GM18499 (cell line): ENCODE results near the gene ASB10.

Source experiments
- ATAC-seq: cut with Tn5 transposase; IDR thresholded peaks from one replicate; pipeline ENCODE4 v1.9.1; 2021; ENCODE audit warnings: moderate number of reproducible peaks; ENCODE audit not compliant: insufficient read depth, unreplicated experiment

Gene ASB10

GRCh38 chr7:151191544-151191943 lies 4.5 kb upstream of the ASB10 start:
- ATAC-seq, result no peak

GRCh38 chr7:151189038-151189437 lies 2.0 kb upstream of the ASB10 start:
- ATAC-seq, result no peak

DNA sequence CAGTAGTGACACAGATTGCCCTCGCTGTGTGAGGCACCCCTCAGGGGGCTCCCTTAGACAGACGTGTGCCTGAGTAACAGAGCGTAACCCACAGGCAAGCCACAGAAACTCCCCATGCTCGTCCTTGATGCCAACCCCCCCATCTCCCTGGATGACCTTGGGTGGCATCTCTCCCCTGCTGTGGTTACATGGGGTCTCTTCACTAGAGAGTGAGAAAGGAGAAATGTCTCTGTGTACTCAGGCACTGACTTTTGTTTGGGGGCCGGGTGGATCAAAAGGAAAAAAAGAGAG lies 1.1 kb upstream of the ASB10 start:
- ATAC-seq, result no peak

DNA sequence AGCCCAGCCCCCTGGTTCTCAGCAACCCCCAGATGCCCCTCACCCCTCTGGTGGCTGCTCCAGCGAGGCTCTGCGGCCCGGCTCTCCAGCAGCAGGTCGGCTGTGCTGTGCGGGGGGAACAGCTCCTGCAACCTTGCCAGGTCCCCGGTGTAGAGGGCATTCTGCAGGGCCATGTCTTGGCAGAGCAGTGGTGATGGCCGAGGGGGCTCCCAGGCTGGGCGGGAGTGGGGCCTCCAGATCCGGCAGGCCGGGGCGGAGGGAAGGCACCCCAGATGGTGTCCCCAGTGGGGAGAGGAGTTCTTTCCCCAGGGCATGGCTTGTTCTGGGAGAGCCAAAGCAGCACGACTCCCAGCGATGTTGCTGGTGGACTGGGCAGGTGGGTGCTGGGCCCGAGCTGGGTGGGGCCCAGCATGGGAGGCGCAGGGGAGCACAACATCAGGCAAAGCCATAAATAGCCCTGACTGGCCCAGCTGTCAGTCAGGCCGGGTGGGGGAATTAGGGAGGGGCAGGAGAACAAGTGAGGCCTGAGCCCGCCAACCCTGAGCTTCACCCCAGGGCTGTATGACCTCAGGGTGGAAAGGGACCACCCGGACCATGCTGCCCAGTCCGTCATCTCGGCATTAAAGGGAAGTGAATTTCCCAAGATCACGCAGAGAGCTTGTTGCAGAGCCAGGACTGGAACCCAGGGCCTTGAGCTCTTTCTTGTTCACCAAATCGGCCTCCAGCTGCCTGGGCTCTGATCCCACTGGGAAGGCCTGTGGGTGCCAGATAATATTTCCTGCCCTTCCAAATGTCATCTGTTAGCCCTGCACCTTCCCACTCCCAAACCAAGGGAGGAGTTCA lies 580 bp upstream of the ASB10 start:
- ATAC-seq, result no peak

DNA sequence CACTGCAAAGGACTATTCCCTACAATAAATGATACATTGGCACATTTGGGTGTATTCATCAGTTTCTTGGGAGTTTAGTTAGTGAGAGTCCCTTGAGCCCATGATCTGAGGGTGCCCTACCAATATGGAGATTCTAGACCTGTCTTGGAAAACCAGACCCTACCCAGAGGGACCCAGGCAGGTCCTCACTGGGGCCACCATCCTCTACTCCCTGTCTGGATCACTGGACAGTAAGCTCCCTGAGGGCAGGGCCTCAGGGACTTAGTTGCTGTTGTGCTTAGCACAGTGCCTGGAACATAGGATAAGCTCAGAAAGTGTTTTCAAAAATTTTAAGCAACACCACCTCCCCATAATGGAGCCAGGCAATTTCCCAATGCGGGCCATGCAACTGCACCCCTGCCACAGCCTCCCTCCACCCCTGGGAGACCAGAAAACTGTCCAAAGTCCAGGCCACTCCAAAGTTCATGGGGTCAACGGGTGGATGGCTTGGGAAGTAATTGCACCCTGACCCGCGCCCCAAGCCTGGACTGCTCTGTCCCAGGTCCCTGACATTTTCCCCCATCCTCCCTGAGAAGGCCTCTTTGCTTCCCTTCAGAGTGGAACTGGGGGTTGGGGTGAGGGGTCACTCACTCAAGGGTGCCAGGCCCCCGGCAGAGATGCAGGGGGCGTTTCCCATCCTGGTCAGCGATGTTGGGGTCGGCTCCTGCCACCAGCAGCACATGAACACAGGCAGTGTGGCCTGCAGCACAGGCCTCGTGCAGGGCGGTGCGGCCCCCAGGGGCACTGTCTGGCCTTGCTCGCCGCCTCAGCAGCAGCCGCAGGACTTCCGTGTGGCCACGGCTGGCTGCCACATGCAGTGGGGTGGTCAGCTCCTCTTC lies 1.0 kb downstream of the ASB10 start:
- no peak for ATAC-seq

GRCh38 chr7:151181011-151181431 lies 6.0 kb downstream of the ASB10 start:
- no peak for ATAC-seq

GRCh38 chr7:151179946-151180345 lies 7.1 kb downstream of the ASB10 start:
- no peak for ATAC-seq

DNA sequence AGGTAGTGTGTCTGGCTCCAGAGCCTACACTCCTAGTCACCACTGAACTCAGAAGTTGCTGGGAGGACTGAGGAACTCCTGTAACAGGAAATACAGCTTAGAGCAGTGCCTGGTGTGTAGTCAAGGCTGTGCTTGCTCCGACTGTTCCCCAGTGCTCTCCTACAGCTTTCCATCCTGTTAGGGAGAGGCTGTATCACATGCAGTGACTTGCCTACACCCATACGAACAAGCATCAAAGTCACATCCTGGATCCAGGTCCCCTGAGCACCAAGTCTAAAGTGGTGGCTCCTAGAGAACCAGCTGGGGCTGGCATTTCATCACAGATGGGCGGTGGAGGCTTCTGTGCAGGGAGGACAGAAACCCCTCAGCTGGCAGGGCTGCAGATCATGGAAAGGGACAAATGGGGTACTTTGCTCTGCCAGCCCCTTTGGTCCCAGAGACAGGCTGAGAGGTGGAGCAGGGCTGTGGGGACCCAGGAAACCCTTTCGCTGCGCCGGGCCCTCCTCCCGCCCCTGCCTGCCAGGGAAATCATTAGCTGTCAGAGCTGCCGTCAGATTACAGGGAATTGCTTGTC lies 7.7 kb downstream of the ASB10 start:
- no peak for ATAC-seq

- no peak for ATAC-seq
These were observed 8.2 kb downstream of the ASB10 start for GRCh38 chr7:151178831-151179230.

DNA sequence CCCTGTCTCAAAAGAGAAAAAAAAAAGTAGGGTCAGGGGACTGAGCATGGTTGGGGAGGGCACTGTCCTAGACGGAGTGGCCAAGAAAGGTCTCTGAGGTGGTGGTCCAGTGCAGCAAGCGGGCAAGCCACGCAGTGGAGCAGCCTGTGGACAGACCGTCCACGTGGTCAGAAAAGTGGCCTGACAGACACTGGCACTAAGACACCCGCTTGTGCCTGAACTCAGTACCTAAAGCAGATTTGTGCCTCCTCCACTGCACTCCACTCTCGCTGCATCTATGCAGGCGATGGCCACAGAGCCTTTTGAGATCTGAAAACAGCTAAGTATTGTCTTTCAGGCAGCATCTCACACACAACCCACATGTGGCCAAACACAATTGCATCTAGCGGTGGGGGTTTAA lies 8.8 kb downstream of the ASB10 start:
- no peak for ATAC-seq

- ATAC-seq, result no peak
These were observed 9.7 kb downstream of the ASB10 start for GRCh38 chr7:151177310-151177709.

GRCh38 chr7:151176401-151176800 lies 10.6 kb downstream of the ASB10 start:
- no peak for ATAC-seq

GRCh38 chr7:151175793-151176311 lies 11.2 kb downstream of the ASB10 start:
- ATAC-seq, result no peak

- no peak for ATAC-seq
These were observed 11.8 kb downstream of the ASB10 start for GRCh38 chr7:151175047-151175792.

GRCh38 chr7:151174246-151175046 lies 12.6 kb downstream of the ASB10 start:
- ATAC-seq, result no peak

- no peak for ATAC-seq
These were observed 13.4 kb downstream of the ASB10 start for GRCh38 chr7:151173386-151174245.

DNA sequence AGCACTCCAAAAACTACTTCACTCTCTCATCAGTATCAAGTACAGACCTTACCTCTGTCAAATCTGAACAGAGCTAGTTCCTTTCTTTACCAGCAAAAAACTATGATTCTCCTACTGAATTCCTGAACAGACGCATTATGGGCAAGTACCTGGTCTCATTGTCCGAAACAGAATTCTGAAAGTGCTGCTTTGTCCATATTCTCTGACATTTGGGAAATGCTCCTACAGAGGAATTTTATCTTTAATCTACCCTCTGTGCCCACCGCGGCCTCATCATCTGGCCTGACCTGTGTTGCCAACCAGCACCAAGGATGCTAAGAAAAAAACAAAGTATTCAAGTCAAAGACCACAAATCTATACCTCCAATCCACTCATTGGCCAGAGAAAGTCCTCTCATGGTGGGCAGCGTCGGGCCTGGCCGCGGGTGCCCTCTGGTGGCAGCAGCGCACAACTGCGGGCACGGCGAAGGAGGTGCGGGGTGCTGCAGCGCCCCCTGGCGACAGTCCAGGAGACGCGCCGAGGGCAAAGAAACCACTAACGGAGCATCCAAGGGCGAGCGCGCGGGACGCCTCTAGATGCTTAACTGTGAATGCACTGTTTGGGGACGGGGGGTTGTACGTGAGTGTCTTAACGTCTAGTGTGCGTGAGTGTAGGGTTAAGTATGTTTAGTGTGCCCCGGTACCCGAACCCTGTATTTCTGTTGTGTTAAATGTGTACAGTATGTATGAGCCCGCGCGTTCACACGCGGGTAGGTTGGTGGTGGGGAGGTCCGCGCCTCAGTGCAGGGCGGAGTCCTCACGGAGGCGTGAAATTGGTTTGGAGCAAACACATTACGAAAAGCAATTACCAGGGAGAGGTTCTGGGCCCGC lies 14.5 kb downstream of the ASB10 start:
- ATAC-seq, result no peak

DNA sequence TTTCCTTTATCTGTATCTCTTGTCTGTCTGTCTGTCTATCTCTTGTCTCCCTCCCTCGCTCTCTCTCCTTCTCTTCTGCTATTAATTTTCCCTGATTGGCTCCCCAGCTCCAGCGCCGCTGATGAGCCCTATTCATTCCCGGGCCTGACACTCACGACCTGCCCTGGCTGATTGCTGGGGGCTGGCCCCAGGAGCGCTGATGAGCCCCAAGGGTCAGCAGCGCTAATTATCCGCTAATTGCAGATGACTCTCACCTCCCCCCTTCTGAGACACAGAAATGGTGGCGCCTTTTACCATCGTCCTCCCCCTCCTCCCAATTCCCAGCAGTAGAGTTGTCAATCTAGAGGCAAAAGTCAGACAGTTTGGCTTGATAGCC lies 18.3 kb downstream of the ASB10 start:
- ATAC-seq, result no peak
